ENCODE measurements around the gene BRINP1.

- TF ChIP-seq, protein P1, sequence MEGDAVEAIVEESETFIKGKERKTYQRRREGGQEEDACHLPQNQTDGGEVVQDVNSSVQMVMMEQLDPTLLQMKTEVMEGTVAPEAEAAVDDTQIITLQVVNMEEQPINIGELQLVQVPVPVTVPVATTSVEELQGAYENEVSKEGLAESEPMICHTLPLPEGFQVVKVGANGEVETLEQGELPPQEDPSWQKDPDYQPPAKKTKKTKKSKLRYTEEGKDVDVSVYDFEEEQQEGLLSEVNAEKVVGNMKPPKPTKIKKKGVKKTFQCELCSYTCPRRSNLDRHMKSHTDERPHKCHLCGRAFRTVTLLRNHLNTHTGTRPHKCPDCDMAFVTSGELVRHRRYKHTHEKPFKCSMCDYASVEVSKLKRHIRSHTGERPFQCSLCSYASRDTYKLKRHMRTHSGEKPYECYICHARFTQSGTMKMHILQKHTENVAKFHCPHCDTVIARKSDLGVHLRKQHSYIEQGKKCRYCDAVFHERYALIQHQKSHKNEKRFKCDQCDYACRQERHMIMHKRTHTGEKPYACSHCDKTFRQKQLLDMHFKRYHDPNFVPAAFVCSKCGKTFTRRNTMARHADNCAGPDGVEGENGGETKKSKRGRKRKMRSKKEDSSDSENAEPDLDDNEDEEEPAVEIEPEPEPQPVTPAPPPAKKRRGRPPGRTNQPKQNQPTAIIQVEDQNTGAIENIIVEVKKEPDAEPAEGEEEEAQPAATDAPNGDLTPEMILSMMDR (IDR thresholded peaks at IDR 0.05; ENCODE audit: extremely low read depth in 1 of 2, insufficient read depth in 1 of 2, low read depth in 1 of 2, low read length in 2 of 2), result no peak
- TF ChIP-seq POLR2AphosphoS5 (IDR thresholded peaks at IDR 0.05; ENCODE audit: insufficient read depth, low read depth, low read length) (no peak), EZH2 (IDR thresholded peaks at IDR 0.05; ENCODE audit: borderline replicate concordance, low read depth, low read length, severe bottlenecking) (no peak), POLR2A (IDR thresholded peaks at IDR 0.05; ENCODE audit: low read depth, low read length) (no peak)
Measured at GRCh38 chr9:119268985-119269384, 100.2 kb downstream of the BRINP1 start.

Measured in endothelial cell of umbilical vein (primary cell).